Smooth muscle cell (in vitro differentiated cells): Measurements from ENCODE around the gene INPP5D. TPM values are rescaled to one million over a fixed set of nuclear protein-coding genes. Genes with fewer than 3 reads are reported as not detected.

Experiments used
- DNase-seq: peaks from one replicate; lab custom pipeline; 2025; ENCODE audit not compliant: unreplicated experiment; lab: John Stamatoyannopoulos, UW
- H2AFZ ChIP-seq: fragments of 200-600 bp; sonication (generic); 2 replicates; pipeline ENCODE4 v1.6.0; 2016; ENCODE audit warnings: antibody characterized with exemption, low read depth, mild to moderate bottlenecking
- H3F3A ChIP-seq: fragments of 200-600 bp; sonication (generic); 2 replicates; pipeline ENCODE4 v1.6.0; 2017; ENCODE audit warnings: antibody characterized with exemption, low read depth
- H3K27ac ChIP-seq: fragments of 200-600 bp; sonication (generic); 2 replicates; pipeline ENCODE4 v1.5.1; 2016; ENCODE audit warnings: low read depth, mild to moderate bottlenecking
- H3K27me3 ChIP-seq: fragments of 200-600 bp; sonication (generic); 2 replicates; pipeline ENCODE4 v1.6.1; 2016; ENCODE audit warnings: low read depth, mild to moderate bottlenecking
- H3K36me3 ChIP-seq: fragments of 200-600 bp; sonication (generic); 2 replicates; pipeline ENCODE4 v1.5.1; 2016; ENCODE audit warnings: low read depth
- H3K4me1 ChIP-seq: fragments of 200-600 bp; sonication (generic); 2 replicates; pipeline ENCODE4 v1.5.1; 2016; ENCODE audit warnings: low read depth
- H3K4me2 ChIP-seq: fragments of 200-600 bp; sonication (generic); 2 replicates; pipeline ENCODE4 v1.6.0; 2016; ENCODE audit warnings: mild to moderate bottlenecking
- H3K4me3 ChIP-seq: fragments of 200-600 bp; sonication (generic); 2 replicates; pipeline ENCODE4 v1.5.1; 2016; ENCODE audit warnings: mild to moderate bottlenecking
- H3K79me2 ChIP-seq: fragments of 200-600 bp; sonication (generic); 2 replicates; pipeline ENCODE4 v1.6.0; 2016; ENCODE audit warnings: low read depth, mild to moderate bottlenecking
- H3K9ac ChIP-seq: fragments of 200-600 bp; sonication (generic); 2 replicates; pipeline ENCODE4 v1.6.0; 2016; ENCODE audit warnings: low read depth
- H3K9me3 ChIP-seq: fragments of 200-600 bp; sonication (generic); replicated peaks from 2 replicates; pipeline ENCODE4 v1.5.1; 2016; ENCODE audit warnings: low read depth
- H4K20me1 ChIP-seq: fragments of 200-600 bp; sonication (generic); 2 replicates; pipeline ENCODE4 v1.6.0; 2016; ENCODE audit warnings: low read depth
- WGBS: methylation state at CpG from one replicate; pipeline ENCODE4 v1.1.7; 2016; ENCODE audit warnings: low lambda C conversion rate; 5-methylcytosine and 5-hydroxymethylcytosine counted together
- polyA plus RNA-seq: library from polyadenylated mRNA; unstranded; fragments of >200 nt; fragmentation: Nextera tagmentation; extraction: Ambion mirVana; gene quantifications from 2 replicates; pipeline ENCODE4 v1.2.1, GENCODE V29; 2016
- total RNA-seq: library from RNA; depleted of rRNA; stranded (reverse); fragments of >200 nt; gene quantifications from 2 replicates; pipeline ENCODE4 v1.2.3, GENCODE V29; 2014
- TF ChIP-seq, protein P1 (sequence below): fragments of 200-600 bp; sonication (generic); IDR thresholded peaks from 2 replicates; pipeline ENCODE4 v1.5.1; 2017; ENCODE audit warnings: borderline replicate concordance, mild to moderate bottlenecking, antibody characterized with exemption; ENCODE audit not compliant: insufficient read depth, poor library complexity, severe bottlenecking

The INPP5D gene
- total and polyA plus RNA-seq, 2 experiments from 2014 or later: 5.6 to 17.8 TPM

DNA sequence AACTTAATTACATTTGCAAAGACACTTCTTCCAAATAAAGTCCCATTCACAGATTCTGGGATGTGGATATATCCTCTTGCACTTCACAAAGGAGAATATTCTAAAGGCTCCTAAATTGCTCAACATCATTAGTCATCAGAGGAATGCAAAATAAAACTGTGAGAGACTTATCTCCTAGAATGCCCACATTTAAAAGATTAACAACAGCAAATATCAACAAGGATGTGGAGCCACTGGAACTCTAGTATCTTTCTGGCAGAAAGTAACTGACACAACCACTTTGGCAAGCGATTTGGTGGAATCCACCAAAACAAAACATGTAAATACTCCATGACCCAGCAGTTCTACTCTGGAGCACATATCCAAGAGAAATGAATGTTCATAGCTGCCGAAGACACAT, 23.1 kb upstream of the INPP5D start:
- WGBS: 80% methylated on average over 2 of the region's 2 CpGs
- peaks cover 1% of the 10 kb centered on the region for H3K4me1 ChIP-seq
- no peaks in the 10 kb centered on the region for H3F3A ChIP-seq
- no peaks in the 10 kb centered on the region for H4K20me1 ChIP-seq
- H3K27me3 ChIP-seq: no peaks in the 10 kb centered on the region
- TF ChIP-seq, protein P1, sequence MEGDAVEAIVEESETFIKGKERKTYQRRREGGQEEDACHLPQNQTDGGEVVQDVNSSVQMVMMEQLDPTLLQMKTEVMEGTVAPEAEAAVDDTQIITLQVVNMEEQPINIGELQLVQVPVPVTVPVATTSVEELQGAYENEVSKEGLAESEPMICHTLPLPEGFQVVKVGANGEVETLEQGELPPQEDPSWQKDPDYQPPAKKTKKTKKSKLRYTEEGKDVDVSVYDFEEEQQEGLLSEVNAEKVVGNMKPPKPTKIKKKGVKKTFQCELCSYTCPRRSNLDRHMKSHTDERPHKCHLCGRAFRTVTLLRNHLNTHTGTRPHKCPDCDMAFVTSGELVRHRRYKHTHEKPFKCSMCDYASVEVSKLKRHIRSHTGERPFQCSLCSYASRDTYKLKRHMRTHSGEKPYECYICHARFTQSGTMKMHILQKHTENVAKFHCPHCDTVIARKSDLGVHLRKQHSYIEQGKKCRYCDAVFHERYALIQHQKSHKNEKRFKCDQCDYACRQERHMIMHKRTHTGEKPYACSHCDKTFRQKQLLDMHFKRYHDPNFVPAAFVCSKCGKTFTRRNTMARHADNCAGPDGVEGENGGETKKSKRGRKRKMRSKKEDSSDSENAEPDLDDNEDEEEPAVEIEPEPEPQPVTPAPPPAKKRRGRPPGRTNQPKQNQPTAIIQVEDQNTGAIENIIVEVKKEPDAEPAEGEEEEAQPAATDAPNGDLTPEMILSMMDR: no peak
- no peak overlapping the region for H2AFZ ChIP-seq
- no peak overlapping the region for H3K4me2 ChIP-seq
- H3K9ac ChIP-seq: no peak overlapping the region
- no peaks in the 10 kb centered on the region for H3K9me3 ChIP-seq
- H3K79me2 ChIP-seq: no peaks in the 10 kb centered on the region
- no peak for DNase-seq
- no peaks in the 10 kb centered on the region for H3K36me3 ChIP-seq
- no peak overlapping the region for H3K27ac ChIP-seq
- no peak overlapping the region for H3K4me3 ChIP-seq

DNA sequence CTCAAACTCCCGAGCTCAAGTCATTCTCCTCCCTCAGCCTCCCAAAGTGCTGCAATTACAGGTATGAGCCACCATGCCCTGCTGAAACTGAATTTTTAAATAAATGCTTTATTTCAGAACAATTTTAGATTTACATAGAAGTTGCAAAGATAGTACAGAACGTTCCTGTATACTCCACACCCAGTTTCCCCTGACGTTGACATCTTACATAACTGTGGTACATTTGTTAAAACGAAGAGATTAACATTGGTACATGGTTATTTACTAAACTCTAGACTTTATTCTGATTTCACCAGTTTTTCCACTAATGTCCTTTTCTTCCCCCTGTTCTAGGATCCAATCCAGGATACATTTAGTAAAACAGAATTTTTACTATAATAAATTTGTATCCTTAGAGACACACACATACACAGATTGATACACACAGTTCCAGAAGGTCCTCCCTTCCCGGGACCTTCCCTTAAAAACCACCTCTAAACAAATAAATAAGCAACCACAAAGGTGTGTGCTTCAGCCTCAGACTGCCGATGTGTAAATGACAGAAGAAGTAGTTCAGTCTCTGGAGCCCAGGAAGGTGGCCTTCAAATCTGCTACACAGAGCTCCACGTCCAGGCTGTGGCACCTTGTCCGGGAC, 20.8 kb upstream of the INPP5D start:
- no peak overlapping the region for H3K27ac ChIP-seq
- no peaks in the 10 kb centered on the region for H3K36me3 ChIP-seq
- H3K9ac ChIP-seq: no peak overlapping the region
- no peak overlapping the region for H3K4me3 ChIP-seq
- WGBS: 76% methylated on average over 8 of the region's 8 CpGs
- H3K4me1 ChIP-seq: no peaks in the 10 kb centered on the region
- no peaks in the 10 kb centered on the region for H4K20me1 ChIP-seq
- H3K9me3 ChIP-seq: no peaks in the 10 kb centered on the region
- DNase-seq: no peak
- TF ChIP-seq, protein P1: no peak
- no peak overlapping the region for H2AFZ ChIP-seq
- no peaks in the 10 kb centered on the region for H3F3A ChIP-seq
- H3K79me2 ChIP-seq: no peaks in the 10 kb centered on the region
- H3K27me3 ChIP-seq: no peaks in the 10 kb centered on the region
- H3K4me2 ChIP-seq: no peak overlapping the region

DNA sequence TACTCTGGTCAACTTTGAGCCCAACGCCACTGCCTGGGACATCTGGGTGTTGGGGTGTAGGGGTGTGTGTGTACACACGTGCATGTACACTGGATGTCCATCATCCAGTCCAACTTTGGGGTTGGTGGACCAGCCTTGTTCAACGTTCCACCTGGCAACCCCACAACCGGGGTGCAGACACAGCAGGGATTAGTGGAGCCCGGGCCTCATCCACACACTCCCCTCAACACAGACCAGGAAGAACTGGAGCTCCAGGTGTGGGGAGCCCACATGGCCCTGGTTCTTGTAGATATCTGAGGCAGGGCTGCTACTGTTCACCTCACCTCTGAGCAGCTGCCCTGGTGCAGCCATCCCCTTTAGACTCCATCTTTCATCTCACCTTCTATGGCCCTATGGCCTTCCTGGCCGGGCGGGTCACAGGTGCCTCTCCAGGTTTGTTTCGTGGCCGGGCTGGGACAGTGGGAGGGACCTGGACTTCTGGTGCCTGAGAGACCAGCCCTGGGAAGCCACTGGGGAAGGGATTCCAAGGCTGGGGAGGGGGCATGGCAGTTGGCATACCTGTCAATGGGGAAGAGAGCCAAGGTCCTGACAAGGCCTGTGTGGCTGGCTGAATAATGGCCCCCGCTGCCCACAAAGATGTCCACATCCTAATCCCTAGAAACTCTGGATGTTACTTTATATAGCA, 20.2 kb upstream of the INPP5D start:
- no peaks in the 10 kb centered on the region for H3K27me3 ChIP-seq
- no peak overlapping the region for H3K27ac ChIP-seq
- H4K20me1 ChIP-seq: no peaks in the 10 kb centered on the region
- H3K9ac ChIP-seq: no peak overlapping the region
- no peaks in the 10 kb centered on the region for H3K4me1 ChIP-seq
- DNase-seq: no peak
- TF ChIP-seq, protein P1: no peak
- 95% methylated on average over 10 of the region's 10 CpGs for WGBS
- no peaks in the 10 kb centered on the region for H3K79me2 ChIP-seq
- no peaks in the 10 kb centered on the region for H3K36me3 ChIP-seq
- H3K4me3 ChIP-seq: no peak overlapping the region
- H3F3A ChIP-seq: no peaks in the 10 kb centered on the region
- H3K4me2 ChIP-seq: no peak overlapping the region
- H3K9me3 ChIP-seq: no peaks in the 10 kb centered on the region
- H2AFZ ChIP-seq: no peak overlapping the region
